Measurements from ENCODE around the gene BCL2. TPM values are rescaled to one million over a fixed set of nuclear protein-coding genes. Genes with fewer than 3 reads are reported as not detected.

Gene BCL2
- total RNA-seq, 2 experiments from 2014 or later = 1.4 to 2.5 TPM

DNA sequence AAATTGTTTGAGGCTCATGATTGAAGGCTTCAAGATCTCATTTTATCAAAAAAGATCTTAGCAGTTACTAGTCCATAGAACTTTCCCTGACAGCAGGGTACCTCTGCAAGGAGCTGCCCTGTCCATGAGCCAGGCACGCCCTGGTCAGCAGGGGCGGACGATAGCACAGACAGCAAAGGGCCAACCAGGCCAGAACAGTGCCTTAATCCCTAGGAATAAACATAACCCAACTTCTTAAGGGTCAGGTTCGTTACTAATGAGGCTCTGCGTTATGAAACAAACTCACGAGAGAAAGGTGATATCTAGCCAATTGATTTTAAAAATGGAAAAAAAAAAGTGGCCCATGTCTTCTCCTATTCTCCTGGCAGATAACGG, 59.2 kb downstream of the BCL2 start:
- intact Hi-C loops (cut with micrococcal nuclease; ENCODE audit: unreplicated experiment) = no loop called here
- H3K4me3 ChIP-seq (ENCODE audit: low read depth, low read length, poor library complexity, severe bottlenecking) = no peak overlapping the region
- BruUV-seq (replicated peaks) = no TSS peak
- H3K4me2 ChIP-seq (ENCODE audit: low read length) = no peak overlapping the region
- no peaks in the 10 kb centered on the region for H3K79me2 ChIP-seq (ENCODE audit: insufficient read depth, low read depth, low read length)
- DNase-seq (ENCODE audit: low spot score) = no peak
- H3K9me2 ChIP-seq (ENCODE audit: insufficient read depth, low read length) = no peaks in the 10 kb centered on the region
- POLR2A ChIA-PET = no interaction called here
- no peaks in the 10 kb centered on the region for H3K9me3 ChIP-seq (ENCODE audit: low read length)
- TF ChIP-seq, protein P1, sequence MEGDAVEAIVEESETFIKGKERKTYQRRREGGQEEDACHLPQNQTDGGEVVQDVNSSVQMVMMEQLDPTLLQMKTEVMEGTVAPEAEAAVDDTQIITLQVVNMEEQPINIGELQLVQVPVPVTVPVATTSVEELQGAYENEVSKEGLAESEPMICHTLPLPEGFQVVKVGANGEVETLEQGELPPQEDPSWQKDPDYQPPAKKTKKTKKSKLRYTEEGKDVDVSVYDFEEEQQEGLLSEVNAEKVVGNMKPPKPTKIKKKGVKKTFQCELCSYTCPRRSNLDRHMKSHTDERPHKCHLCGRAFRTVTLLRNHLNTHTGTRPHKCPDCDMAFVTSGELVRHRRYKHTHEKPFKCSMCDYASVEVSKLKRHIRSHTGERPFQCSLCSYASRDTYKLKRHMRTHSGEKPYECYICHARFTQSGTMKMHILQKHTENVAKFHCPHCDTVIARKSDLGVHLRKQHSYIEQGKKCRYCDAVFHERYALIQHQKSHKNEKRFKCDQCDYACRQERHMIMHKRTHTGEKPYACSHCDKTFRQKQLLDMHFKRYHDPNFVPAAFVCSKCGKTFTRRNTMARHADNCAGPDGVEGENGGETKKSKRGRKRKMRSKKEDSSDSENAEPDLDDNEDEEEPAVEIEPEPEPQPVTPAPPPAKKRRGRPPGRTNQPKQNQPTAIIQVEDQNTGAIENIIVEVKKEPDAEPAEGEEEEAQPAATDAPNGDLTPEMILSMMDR (conservative IDR thresholded peaks at IDR 0.05; ENCODE audit: low read length) = no peak
- TF ChIP-seq EZH2phosphoT487 (IDR thresholded peaks at IDR 0.05; ENCODE audit: borderline replicate concordance, low read depth, low read length) = no peak
- H3K36me3 ChIP-seq (ENCODE audit: insufficient read depth, low read length) = no peaks in the 10 kb centered on the region
- H4K20me1 ChIP-seq (ENCODE audit: insufficient read depth, low read length) = no peaks in the 10 kb centered on the region
- CTCF ChIA-PET (ENCODE audit: unreplicated experiment) = no interaction called here
- H2AFZ ChIP-seq (ENCODE audit: low read length) = no peak overlapping the region
- no peaks in the 10 kb centered on the region for H3K4me1 ChIP-seq (ENCODE audit: insufficient read depth, low read length, poor library complexity, severe bottlenecking)
- H3K27ac ChIP-seq (ENCODE audit: low read depth, low read length, poor library complexity, severe bottlenecking) = no peak overlapping the region

DNA sequence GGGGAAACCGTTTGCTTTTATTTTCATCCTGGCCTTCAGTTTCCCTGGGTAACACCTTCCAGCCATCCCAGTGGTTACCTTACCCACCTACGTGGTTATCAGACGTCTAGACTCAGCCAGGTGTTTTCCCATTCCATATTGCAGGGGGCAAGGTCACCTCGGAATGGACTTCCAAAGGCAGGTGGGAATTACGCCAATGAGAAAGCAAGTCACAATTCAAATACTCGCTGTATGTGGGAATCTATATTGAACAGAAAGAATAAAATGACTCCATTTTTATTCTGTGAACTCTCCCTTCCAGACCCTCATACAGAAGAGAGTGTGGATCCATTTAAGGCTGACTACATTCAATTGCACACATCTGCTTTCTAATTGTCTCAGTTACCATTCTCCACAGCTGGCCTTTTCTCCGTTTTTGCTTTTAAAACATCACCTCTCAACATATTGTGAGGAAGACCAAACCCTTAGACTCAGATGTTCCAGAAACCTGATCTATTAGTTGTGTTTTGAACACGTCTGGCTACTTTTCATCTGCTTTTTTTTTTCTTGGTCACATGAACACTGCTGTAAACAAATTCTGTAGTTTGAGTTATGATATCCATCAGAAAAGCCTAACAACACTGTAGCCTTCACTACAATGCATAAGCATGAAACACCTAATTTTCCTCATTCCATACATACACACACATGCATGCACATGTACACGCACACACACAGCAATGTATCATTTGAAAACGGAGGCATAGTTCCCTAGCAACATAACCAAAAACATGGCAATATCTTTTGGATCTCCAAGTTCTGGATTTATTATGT, 59.8 kb downstream of the BCL2 start:
- no peaks in the 10 kb centered on the region for H3K9me3 ChIP-seq (ENCODE audit: low read length)
- DNase-seq (ENCODE audit: low spot score) = no peak
- no peaks in the 10 kb centered on the region for H3K9me2 ChIP-seq (ENCODE audit: insufficient read depth, low read length)
- ChIA-PET POLR2A (no interaction called here), CTCF (ENCODE audit: unreplicated experiment) (no interaction called here)
- no peak overlapping the region for H3K27ac ChIP-seq (ENCODE audit: low read depth, low read length, poor library complexity, severe bottlenecking)
- BruUV-seq (replicated peaks) = no TSS peak
- TF ChIP-seq EZH2phosphoT487 (IDR thresholded peaks at IDR 0.05; ENCODE audit: borderline replicate concordance, low read depth, low read length) = no peak
- TF ChIP-seq, protein P1 (conservative IDR thresholded peaks at IDR 0.05; ENCODE audit: low read length) = no peak
- H3K79me2 ChIP-seq (ENCODE audit: insufficient read depth, low read depth, low read length) = no peaks in the 10 kb centered on the region
- no peaks in the 10 kb centered on the region for H3K36me3 ChIP-seq (ENCODE audit: insufficient read depth, low read length)
- no peaks in the 10 kb centered on the region for H4K20me1 ChIP-seq (ENCODE audit: insufficient read depth, low read length)
- H3K4me2 ChIP-seq (ENCODE audit: low read length) = no peak overlapping the region
- intact Hi-C loops (cut with micrococcal nuclease; ENCODE audit: unreplicated experiment) = no loop called here
- no peak overlapping the region for H2AFZ ChIP-seq (ENCODE audit: low read length)
- no peaks in the 10 kb centered on the region for H3K4me1 ChIP-seq (ENCODE audit: insufficient read depth, low read length, poor library complexity, severe bottlenecking)
- no peak overlapping the region for H3K4me3 ChIP-seq (ENCODE audit: low read depth, low read length, poor library complexity, severe bottlenecking)
